Measurements from ENCODE around the gene ZNF564.
A peak's percentile ranks its signal among the peaks of the same experiment; 100 is the strongest.
"Not testable (repeated sequence)": the region's sequence is repeated elsewhere in the genome, so short reads cannot be mapped to it uniquely, and the experiment has no call there.

Gene ZNF564

GRCh38 chr19:12551060-12551832, at the start of gene ZNF564:
TSS of gene ZNF564 (minus strand) at chr19:12551482. CDS start at chr19:12551332, 150 bp downstream.
- peak; percentile 100 for DNase-seq (ENCODE audit: low spot score)

GRCh38 chr19:12597594-12597993, 46.3 kb upstream of the ZNF564 start:
- no peak for DNase-seq (ENCODE audit: low spot score)

GRCh38 chr19:12596927-12597548, 45.8 kb upstream of the ZNF564 start:
- no peak for DNase-seq (ENCODE audit: low spot score)

GRCh38 chr19:12596485-12596884, 45.2 kb upstream of the ZNF564 start:
- DNase-seq (ENCODE audit: low spot score), result no peak

- DNase-seq (ENCODE audit: low spot score), result no peak
Measured at GRCh38 chr19:12581100-12581499, 29.8 kb upstream of the ZNF564 start.

GRCh38 chr19:12580180-12580694, 29.0 kb upstream of the ZNF564 start:
- no peak for DNase-seq (ENCODE audit: low spot score)

GRCh38 chr19:12578641-12579040, 27.4 kb upstream of the ZNF564 start:
- DNase-seq (ENCODE audit: low spot score), result no peak

GRCh38 chr19:12574036-12574435, 22.8 kb upstream of the ZNF564 start:
- DNase-seq (ENCODE audit: low spot score), result no peak

- no peak for DNase-seq (ENCODE audit: low spot score)
Measured at GRCh38 chr19:12567951-12568350, 16.7 kb upstream of the ZNF564 start.

- not testable (repeated sequence) for DNase-seq (ENCODE audit: low spot score)
Measured at GRCh38 chr19:12566380-12566779, 15.1 kb upstream of the ZNF564 start.

- peak; percentile 87 for DNase-seq (ENCODE audit: low spot score)
Measured at GRCh38 chr19:12564016-12564664, 12.9 kb upstream of the ZNF564 start.

- DNase-seq (ENCODE audit: low spot score), result no peak
Measured at GRCh38 chr19:12555456-12555930, 4.2 kb upstream of the ZNF564 start.

- DNase-seq (ENCODE audit: low spot score), result no peak
Measured at GRCh38 chr19:12546903-12547302, 4.4 kb downstream of the ZNF564 start.

GRCh38 chr19:12546068-12546467, 5.2 kb downstream of the ZNF564 start:
- DNase-seq (ENCODE audit: low spot score), result no peak

- no peak for DNase-seq (ENCODE audit: low spot score)
Measured at GRCh38 chr19:12545267-12545666, 6.0 kb downstream of the ZNF564 start.

GRCh38 chr19:12544401-12544876, 6.8 kb downstream of the ZNF564 start:
- DNase-seq (ENCODE audit: low spot score), result no peak

GRCh38 chr19:12543855-12544254, 7.4 kb downstream of the ZNF564 start:
- DNase-seq (ENCODE audit: low spot score), result no peak

GRCh38 chr19:12527034-12527836, 24.0 kb downstream of the ZNF564 start:
- peak; percentile 12 for DNase-seq (ENCODE audit: low spot score)

- DNase-seq (ENCODE audit: low spot score), result no peak
Measured at GRCh38 chr19:12526542-12526941, 24.7 kb downstream of the ZNF564 start.

GRCh38 chr19:12521996-12522395, 29.3 kb downstream of the ZNF564 start:
- no peak for DNase-seq (ENCODE audit: low spot score)

- peak; percentile 31 for DNase-seq (ENCODE audit: low spot score)
Measured at GRCh38 chr19:12513531-12514061, 37.7 kb downstream of the ZNF564 start.
